HG03521 (cell line): ENCODE data around the gene KCNJ9.

ENCODE experiments used
- ATAC-seq: cut with Tn5 transposase; IDR thresholded peaks from one replicate; pipeline ENCODE4 v1.9.1; 2021; ENCODE audit warnings: mild to moderate bottlenecking, moderate library complexity; ENCODE audit not compliant: unreplicated experiment

Gene KCNJ9

DNA sequence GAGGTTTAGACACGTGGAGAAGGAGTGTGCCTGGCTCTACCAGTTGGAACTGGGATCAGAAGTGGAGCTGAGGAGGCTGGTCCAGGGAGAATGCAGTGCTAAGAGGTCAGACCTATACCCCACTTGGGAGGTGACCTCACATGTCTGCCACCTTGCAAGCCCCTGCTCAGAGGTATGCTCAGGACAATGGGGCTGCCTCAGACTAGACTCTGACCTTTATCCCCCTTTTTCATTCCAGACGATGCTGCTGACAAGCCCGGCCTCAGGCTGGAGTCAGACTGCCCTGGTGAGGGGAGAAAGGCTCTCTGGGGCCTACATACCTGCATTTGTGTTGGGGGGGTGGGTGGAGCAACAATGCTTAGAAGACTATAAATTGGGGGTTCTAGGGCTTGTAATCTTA, 16.6 kb upstream of the KCNJ9 start:
- ATAC-seq: no peak

DNA sequence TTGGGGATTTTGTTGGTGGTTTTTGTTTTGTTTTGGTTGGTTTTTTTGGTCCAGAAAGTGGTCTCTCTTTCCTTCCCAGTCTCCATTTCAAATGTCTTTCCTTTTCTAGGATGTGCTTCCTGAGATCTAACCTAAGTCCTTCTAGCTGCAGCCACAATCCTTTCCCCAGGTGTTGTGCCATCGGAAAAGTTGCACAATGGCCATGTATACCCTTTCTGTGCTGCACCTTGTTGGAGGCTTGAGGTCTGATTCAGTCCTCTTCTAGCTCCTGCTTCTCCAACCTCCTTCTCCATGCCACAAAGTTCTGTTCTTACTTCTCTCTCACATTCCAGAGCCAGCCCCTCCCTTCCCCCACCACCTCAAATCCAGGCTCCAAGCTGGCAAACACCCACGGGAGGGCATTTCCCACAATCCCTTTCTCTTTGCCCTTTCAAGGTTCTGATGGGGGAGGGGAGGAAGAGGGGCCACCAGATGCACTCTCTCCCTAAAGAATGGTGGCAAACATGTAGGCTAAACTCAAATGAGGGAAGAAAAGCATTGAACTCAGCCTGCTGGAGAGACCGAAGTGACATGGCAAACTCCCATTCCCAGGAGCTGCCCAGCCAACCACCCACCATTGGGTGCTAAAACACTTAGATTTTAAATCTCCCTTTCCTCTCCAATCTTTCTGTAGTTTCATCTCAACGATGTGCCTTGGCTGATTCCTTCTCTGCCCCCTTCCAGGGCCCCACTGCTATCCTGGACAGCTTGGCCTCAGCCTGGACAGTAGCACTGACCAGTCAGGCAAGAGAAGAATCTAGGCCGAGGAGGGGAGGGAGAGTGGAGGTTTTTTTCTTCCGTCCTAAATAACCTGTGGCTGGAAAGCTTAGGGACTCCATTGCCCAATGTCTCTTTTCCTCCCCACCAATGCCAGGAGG, 14.3 kb upstream of the KCNJ9 start:
- no peak for ATAC-seq

GRCh38 chr1:160068225-160068624, 13.1 kb upstream of the KCNJ9 start:
- ATAC-seq: no peak

- ATAC-seq: no peak
These were observed 11.7 kb upstream of the KCNJ9 start, which contains the start of gene KCNJ10 for GRCh38 chr1:160069460-160070231. Gene KCNJ10 (minus strand): TSS chr1:160070160. CDS start chr1:160042532, 27,628 bp downstream.

DNA sequence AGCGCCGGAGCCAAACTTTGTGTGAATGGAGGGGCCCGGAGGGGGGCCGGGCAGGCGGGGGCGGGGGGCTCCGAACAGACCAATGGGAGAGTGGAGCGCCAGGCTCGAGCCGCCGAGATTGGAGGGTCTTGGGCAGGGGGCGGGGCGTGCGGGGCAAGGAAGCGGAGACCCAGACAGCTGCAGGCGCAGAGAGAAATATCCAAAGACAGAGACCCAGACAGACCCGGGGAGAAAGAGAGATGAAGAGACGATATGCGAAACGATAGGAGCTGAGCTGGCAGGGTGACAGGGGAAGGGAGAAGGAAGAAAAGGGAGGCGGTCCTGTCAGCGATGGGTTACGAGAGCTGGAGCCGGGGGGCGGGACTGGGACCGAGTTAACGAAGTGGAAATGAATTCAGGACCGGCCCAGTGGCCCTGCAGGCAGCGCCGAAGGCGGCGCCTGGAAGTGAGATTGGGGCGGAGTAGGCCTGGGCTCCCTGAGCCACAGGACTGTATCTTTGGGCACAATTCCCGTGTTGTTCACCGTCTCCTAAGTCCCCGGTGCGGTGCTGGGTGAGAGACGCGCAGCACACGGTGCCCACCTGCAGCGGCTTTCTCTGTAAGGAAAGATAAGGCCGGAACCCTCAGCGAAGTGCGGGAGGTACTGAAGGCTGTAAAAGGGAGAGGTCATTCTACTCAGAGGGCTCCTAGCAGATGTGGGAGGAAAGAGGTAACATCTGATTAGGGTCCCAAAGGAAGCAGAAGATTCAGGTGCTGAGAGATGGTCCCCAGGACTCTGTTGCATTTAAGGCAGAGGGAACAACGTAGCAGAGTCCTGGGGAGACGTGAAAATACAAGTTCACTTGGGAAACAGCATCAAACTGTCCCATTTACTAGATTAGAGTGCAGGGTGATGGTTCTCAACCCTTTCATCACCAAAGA, 10.8 kb upstream of the KCNJ9 start:
- ATAC-seq: no peak

GRCh38 chr1:160071289-160071688, 10.0 kb upstream of the KCNJ9 start:
- ATAC-seq: no peak

DNA sequence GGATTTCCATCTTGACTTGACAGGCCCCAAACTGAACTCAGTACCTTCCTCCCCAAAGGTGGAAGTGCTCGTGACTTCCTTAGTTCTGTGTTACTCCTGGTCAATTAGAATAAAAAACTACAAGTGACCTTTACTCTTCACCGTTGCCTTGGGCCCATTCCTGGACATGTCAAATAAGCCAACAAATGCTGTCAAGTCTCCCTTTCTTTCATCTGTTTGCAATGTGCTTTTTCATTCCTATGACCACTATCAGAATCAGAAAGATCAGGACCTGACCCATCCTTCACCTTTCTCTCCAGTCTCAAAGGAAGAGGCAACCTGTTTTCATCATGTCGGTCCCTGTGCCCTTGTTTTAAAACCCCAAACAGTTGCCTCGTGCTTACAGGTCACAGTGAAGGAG, 6.5 kb upstream of the KCNJ9 start:
- no peak for ATAC-seq

DNA sequence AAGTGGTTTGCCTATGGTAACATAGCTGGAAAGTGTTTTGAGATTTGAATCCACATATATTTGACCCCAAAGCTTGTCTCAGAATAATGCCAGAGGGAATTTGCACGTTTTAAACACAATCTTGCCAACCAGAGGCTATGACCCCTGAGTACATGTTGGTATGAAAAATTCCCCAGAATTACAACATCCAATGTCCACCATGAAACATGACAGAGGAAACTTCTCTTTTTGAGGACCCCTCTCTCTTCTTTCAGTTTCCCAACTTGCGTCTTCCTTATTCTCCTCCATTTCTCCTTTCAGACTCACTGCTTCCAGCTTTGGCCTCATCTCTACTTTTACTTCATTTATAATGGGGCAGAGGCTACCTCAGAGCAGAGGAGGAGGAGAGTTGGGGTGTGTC, 5.5 kb upstream of the KCNJ9 start:
- no peak for ATAC-seq

DNA sequence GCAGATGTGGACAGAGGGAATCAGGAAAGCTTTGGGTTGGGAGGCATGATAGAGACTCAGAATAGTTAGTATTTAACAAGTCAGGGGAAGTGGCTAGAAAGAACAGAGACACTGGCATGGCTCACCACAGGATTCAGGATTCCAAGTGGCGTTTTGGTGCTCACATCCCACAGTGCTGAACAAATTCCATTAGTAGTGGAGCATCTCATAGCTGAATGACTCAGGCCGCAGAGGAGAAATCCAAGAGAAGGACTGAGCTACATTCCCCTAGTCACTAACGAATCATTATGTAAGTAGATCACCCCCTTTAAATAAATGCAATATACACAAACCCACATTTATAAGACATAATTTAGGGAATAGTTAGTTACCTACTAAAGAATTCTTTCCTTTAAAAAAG, 5.0 kb upstream of the KCNJ9 start:
- ATAC-seq: no peak

GRCh38 chr1:160077486-160077885, 3.9 kb upstream of the KCNJ9 start:
- ATAC-seq: no peak

- ATAC-seq: peak; percentile 61
These were observed 2.7 kb upstream of the KCNJ9 start for GRCh38 chr1:160078512-160079195.

- ATAC-seq: no peak
These were observed 1.9 kb upstream of the KCNJ9 start for GRCh38 chr1:160079448-160079847.

DNA sequence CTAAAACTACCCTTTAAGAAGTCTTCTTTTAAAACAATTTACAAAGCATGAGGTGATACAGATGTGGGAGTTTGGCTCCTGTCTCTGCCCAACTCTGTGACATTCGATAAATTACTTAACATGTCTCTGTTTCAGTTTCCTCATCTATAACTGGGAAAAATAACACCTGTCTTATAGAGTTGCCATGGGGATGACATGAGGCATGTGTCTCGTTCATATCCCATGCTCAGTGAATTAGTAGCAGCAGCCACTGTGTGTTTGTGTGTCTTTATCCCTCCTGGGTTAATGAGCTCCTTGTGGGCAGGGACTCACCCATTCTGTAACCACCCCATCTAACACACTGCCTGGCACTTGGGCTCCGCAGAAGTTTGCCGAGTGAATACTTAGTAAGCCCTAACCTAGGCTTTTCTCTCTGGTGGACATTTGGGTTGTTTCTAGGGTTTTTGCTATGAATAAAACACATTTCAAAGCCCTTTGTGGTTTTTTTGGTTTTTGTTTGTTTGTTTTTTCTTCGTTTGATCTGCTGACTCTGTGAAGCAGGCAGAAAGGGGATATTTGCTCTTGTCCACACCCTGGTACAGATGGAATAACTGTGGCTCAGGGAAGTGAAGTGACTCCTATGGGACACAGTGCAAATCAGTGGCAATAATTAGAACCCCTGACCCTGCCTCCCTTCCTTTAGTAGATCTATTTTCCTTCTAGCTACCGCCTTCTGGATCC, 797 bp upstream of the KCNJ9 start:
- no peak for ATAC-seq

DNA sequence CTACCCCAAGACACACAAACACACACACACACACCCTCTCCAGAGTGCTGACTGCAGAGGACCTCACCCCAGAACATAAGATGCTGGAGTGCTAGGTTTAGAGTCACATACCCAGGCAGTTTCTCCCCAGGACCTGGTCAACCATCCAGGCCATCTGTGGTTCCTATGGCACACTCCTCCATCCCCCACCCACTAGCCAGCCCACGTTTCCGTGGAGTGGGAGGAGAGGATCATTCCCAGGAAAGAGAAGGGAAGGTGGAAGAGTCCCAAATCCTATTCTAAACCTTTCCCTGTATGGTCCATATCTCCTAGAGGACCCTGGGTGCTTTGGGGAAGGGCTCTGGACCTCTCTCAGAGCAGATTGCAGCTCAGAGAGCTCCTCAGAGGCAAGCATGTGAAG, 1.1 kb downstream of the KCNJ9 start:
- no peak for ATAC-seq

DNA sequence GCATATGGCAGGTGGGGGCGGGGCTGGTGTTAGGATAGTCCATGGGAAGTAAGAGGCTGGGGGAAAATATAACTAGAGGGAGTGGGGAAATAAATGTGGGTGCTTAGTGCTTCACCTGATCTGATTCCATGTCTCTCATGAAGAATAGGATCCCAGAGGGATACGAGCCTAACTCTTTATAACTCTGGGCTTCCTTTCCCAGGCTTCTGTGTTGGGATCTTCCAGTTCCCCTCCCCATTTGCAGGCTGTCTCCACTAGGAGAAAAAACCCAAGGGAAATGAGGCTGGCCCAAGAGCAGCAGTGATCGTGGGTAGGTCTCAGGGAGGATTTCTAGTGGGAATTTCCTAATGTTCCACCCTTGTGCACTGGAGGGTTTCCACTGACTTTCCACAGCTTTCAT, 1.6 kb downstream of the KCNJ9 start:
- ATAC-seq: no peak

GRCh38 chr1:160083968-160084770, 2.8 kb downstream of the KCNJ9 start:
- ATAC-seq: peak; percentile 49

- ATAC-seq: no peak
These were observed 3.5 kb downstream of the KCNJ9 start for GRCh38 chr1:160084771-160085321.

DNA sequence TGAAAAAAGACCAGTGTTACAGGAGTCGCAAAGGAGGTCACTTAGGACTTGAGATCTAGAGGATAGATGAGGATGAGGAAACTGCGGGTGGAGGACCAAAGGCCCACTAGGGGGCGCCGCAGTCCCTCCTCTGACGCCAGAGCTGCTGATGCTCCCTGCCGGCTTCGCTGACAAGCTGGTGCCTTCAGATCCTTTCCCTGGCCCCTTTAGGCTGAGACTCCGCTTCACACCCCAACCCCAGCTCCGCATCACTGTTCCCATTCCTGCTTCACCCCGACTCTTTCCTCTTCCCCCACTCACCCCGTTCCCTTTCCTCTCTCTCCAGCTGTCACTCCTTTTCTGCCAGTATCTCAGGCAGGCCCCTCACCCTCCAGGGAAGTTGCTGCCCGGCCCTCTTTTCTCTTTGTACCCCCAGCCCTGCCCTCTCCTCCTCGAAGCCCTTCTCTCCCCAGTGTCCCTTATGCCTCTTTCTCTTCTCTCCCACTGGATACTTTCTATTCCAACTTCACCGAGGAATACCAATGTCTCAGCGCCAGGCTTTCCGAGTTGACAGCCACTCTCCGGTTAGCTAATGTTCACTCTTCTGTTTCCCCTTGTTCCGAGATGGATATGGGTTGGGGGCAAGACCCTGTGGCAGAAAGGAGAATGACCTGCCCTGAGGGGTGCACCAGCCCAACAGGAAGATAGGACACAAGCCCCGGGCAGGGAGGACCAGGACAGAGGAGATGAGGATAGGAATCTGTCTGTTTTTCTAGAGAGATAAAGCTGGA, 4.5 kb downstream of the KCNJ9 start:
- no peak for ATAC-seq
